HCT116 (cell line): Measurements from ENCODE around the gene ZNF646. TPM values are rescaled to one million over a fixed set of nuclear protein-coding genes. Genes with fewer than 3 reads are reported as not detected.
A peak's percentile ranks its signal among the peaks of the same experiment; 100 is the strongest.

ENCODE experiments used
- ATAC-seq: fragments of 200-7000 bp; cut with Tn5 transposase; 2 replicates; pipeline ENCODE4 v1.9.1; 2020; ENCODE audit warnings: mild to moderate bottlenecking, moderate library complexity
- BruUV-seq: library from RNA; stranded (reverse); fragments of 400-500 nt; replicated peaks from 2 replicates; lab custom pipeline; 2021; lab: Mats Ljungman, UMichigan
- CTCF ChIA-PET: fragments of 300-600 bp; sonication (Branson Sonifier 250); formaldehyde crosslinking; loops from one replicate; lab custom pipeline; 2021; ENCODE audit warnings: antibody characterized with exemption; lab: Charles Lee
- POLR2A ChIA-PET: fragments of 300-600, 350-600 bp; sonication (Branson Sonifier 250); formaldehyde crosslinking; loops from one replicate; lab custom pipeline; 2021; ENCODE audit warnings: antibody characterized with exemption; lab: Charles Lee
- RAD21 ChIA-PET, 2 experiments: fragments of 300-600 bp; sonication (Branson Sonifier 250); formaldehyde crosslinking; loops; one replicate each; lab custom pipeline; 2023; ENCODE audit warnings: low total read pairs in 2 of 2; ENCODE audit not compliant: uncharacterized antibody in 2 of 2, unreplicated experiment in 2 of 2, low non-redundant PET in 1 of 2; lab: Charles Lee
- DNase-seq: peaks from one replicate; pipeline ENCODE4 v3.0.0-alpha.2; 2010; ENCODE audit warnings: low read depth, low spot score
- H2AFZ ChIP-seq: fragments of 200-600 bp; shearing (Covaris generic), sonication (generic); 2 replicates; pipeline ENCODE4 v1.6.1; 2017; ENCODE audit warnings: low read depth, mixed run types, mixed read lengths, antibody characterized with exemption, low read length; ENCODE audit not compliant: poor library complexity, severe bottlenecking
- H3K27ac ChIP-seq: 2 replicates; pipeline ENCODE4 v1.5.1; 2012; ENCODE audit warnings: low read depth, low read length
- H3K27me3 ChIP-seq: fragments of 200-600 bp; sonication (generic); 2 replicates; pipeline ENCODE4 v1.6.1; 2016; ENCODE audit warnings: mixed run types, low read length, mixed read lengths; ENCODE audit not compliant: insufficient read depth
- H3K36me3 ChIP-seq, 2 experiments: fragments of 200-500 bp in 1 of 2; fragments of 200-600 bp in 1 of 2; sonication (Bioruptor generic) in 1 of 2; sonication (generic) in 1 of 2; 2 replicates each; pipeline versions ENCODE4 v1.5.1 to v1.6.1; 2014 to 2016; ENCODE audit warnings: low read length in 2 of 2, inconsistent platforms in 1 of 2, mixed read lengths in 1 of 2, mixed run types in 1 of 2; ENCODE audit not compliant: insufficient read depth in 2 of 2, control insufficient read depth in 1 of 2
- H3K4me1 ChIP-seq, 2 experiments: fragments of 200-600 bp in 1 of 2; sonication (generic) in 1 of 2; 2 replicates each; pipeline versions ENCODE4 v1.5.1 to v1.6.1; 2012 to 2017; ENCODE audit warnings: low read length in 2 of 2, inconsistent platforms in 1 of 2, mild to moderate bottlenecking in 1 of 2, mixed read lengths in 1 of 2, mixed run types in 1 of 2, moderate library complexity in 1 of 2; ENCODE audit not compliant: insufficient read depth in 2 of 2, control insufficient read depth in 1 of 2
- H3K4me2 ChIP-seq: fragments of 200-600 bp; sonication (generic); 2 replicates; pipeline ENCODE4 v1.6.1; 2017; ENCODE audit warnings: mixed run types, low read length, mixed read lengths
- H3K4me3 ChIP-seq, 2 experiments: fragments of 200-600 bp in 1 of 2; sonication (generic) in 1 of 2; replicated peaks in 1 of 2; 2 replicates each; pipeline ENCODE4 v1.5.1; 2011 to 2016; ENCODE audit warnings: low read length in 2 of 2, control low read depth in 1 of 2, low read depth in 1 of 2, mild to moderate bottlenecking in 1 of 2, mixed read lengths in 1 of 2, mixed run types in 1 of 2
- H3K79me2 ChIP-seq: fragments of 200-600 bp; sonication (generic); 2 replicates; pipeline ENCODE4 v1.6.1; 2017; ENCODE audit warnings: mild to moderate bottlenecking, mixed run types, low read length, moderate library complexity, mixed read lengths; ENCODE audit not compliant: insufficient read depth
- H3K9ac ChIP-seq: fragments of 200-600 bp; sonication (generic); 2 replicates; pipeline ENCODE4 v1.6.1; 2016; ENCODE audit warnings: low read length, mixed read lengths
- H3K9me2 ChIP-seq: fragments of 200-600 bp; sonication (generic), shearing (Covaris generic); 2 replicates; pipeline ENCODE4 v1.6.1; 2017; ENCODE audit warnings: mixed run types, mild to moderate bottlenecking, moderate library complexity; ENCODE audit not compliant: insufficient read depth
- H3K9me3 ChIP-seq, 2 experiments: fragments of 200-500 bp in 1 of 2; fragments of 200-600 bp in 1 of 2; sonication (Bioruptor generic) in 1 of 2; sonication (generic) in 1 of 2; 2 replicates each; pipeline ENCODE4 v1.6.1; 2014 to 2017; ENCODE audit warnings: low read length in 2 of 2, mixed read lengths in 2 of 2, inconsistent platforms in 1 of 2, low read depth in 1 of 2, mild to moderate bottlenecking in 1 of 2, mixed run types in 1 of 2, moderate library complexity in 1 of 2; ENCODE audit not compliant: control insufficient read depth in 1 of 2, insufficient read depth in 1 of 2
- H4K20me1 ChIP-seq: fragments of 200-600 bp; sonication (generic), shearing (Covaris generic); 2 replicates; pipeline ENCODE4 v1.6.1; 2017; ENCODE audit warnings: mixed run types, mild to moderate bottlenecking, moderate library complexity; ENCODE audit not compliant: insufficient read depth
- ATF3 ChIP-seq: IDR thresholded peaks from 2 replicates; pipeline ENCODE4 v1.6.1; 2012
- CEBPB ChIP-seq: IDR thresholded peaks from 2 replicates; pipeline ENCODE4 v1.6.1; 2012; ENCODE audit warnings: low read depth
- CTCF ChIP-seq, 3 experiments: fragments of 200-600 bp in 1 of 3; sonication (generic) in 1 of 3; IDR thresholded peaks in 2 of 3; conservative IDR thresholded peaks in 1 of 3; 2 replicates each; pipeline ENCODE4 v1.5.1; 2012 to 2017; ENCODE audit warnings: low read depth in 2 of 3, low read length in 2 of 3, antibody characterized with exemption in 1 of 3, borderline replicate concordance in 1 of 3, control low read depth in 1 of 3, mild to moderate bottlenecking in 1 of 3, mixed read lengths in 1 of 3, mixed run types in 1 of 3, moderate library complexity in 1 of 3; ENCODE audit not compliant: insufficient read depth in 1 of 3
- EGR1 ChIP-seq: IDR thresholded peaks from 2 replicates; pipeline ENCODE4 v1.6.1; 2012; ENCODE audit warnings: low read depth
- ELF1 ChIP-seq: IDR thresholded peaks from 2 replicates; pipeline ENCODE4 v1.6.1; 2012; ENCODE audit warnings: low read depth, borderline replicate concordance
- EZH2phosphoT487 ChIP-seq: fragments of 200-600 bp; IDR thresholded peaks from 2 replicates; pipeline ENCODE4 v1.6.1; 2018; ENCODE audit warnings: antibody characterized with exemption, borderline replicate concordance
- FOSL1 ChIP-seq: IDR thresholded peaks from 2 replicates; pipeline ENCODE4 v1.6.1; 2012; ENCODE audit warnings: low read depth
- JUND ChIP-seq: IDR thresholded peaks from 2 replicates; pipeline ENCODE4 v1.6.1; 2012
- MAX ChIP-seq: IDR thresholded peaks from 2 replicates; pipeline ENCODE4 v1.6.1; 2012
- POLR2A ChIP-seq: IDR thresholded peaks from 2 replicates; pipeline ENCODE4 v1.7.0; 2011; ENCODE audit warnings: borderline replicate concordance; ENCODE audit not compliant: insufficient read depth, insufficient read length; ENCODE audit errors: extremely low read depth
- RAD21 ChIP-seq: IDR thresholded peaks from 2 replicates; pipeline ENCODE4 v1.6.1; 2012; ENCODE audit warnings: low read depth, mild to moderate bottlenecking
- REST ChIP-seq: IDR thresholded peaks from 2 replicates; pipeline ENCODE4 v1.6.1; 2012; ENCODE audit warnings: low read depth
- SP1 ChIP-seq: IDR thresholded peaks from 2 replicates; pipeline ENCODE4 v1.6.1; 2012; ENCODE audit warnings: low read depth
- SRF ChIP-seq: IDR thresholded peaks from 2 replicates; pipeline ENCODE4 v1.6.1; 2012; ENCODE audit warnings: low read depth
- TCF7L2 ChIP-seq: IDR thresholded peaks from 2 replicates; pipeline ENCODE4 v1.7.0; 2011; ENCODE audit warnings: borderline replicate concordance, inconsistent platforms; ENCODE audit not compliant: insufficient read depth, insufficient read length; ENCODE audit errors: extremely low read depth
- YY1 ChIP-seq: IDR thresholded peaks from 2 replicates; pipeline ENCODE4 v1.6.1; 2011; ENCODE audit warnings: low read length, low read depth, moderate library complexity, mild to moderate bottlenecking; ENCODE audit not compliant: insufficient replicate concordance; ENCODE audit errors: extremely low read depth
- ZBTB33 ChIP-seq: IDR thresholded peaks from 2 replicates; pipeline ENCODE4 v1.6.1; 2011; ENCODE audit warnings: mild to moderate bottlenecking, low read length, moderate library complexity; ENCODE audit not compliant: insufficient replicate concordance; ENCODE audit errors: extremely low read depth
- ZFX ChIP-seq: fragments of 450-650 bp; IDR thresholded peaks from 2 replicates; pipeline ENCODE4 v1.6.1; 2017
- ZNF274 ChIP-seq: fragments of 200-500 bp; sonication (Bioruptor generic); IDR thresholded peaks from 2 replicates; pipeline ENCODE4 v1.6.1; 2014; ENCODE audit warnings: mild to moderate bottlenecking, low read depth, low read length, inconsistent platforms
- intact Hi-C: fragments of 100-400 bp; cut with micrococcal nuclease; formaldehyde crosslinking; loops from 2 replicates; pipeline ENCODE4 v1.10.0; 2022
- total RNA-seq: library from RNA; stranded (reverse); gene quantifications from one replicate; pipeline ENCODE4 v1.2.1, GENCODE V29; 2021; ENCODE audit not compliant: unreplicated experiment

ZNF646 gene
- total RNA-seq, 1 experiment from 2014 or later = 17.7 TPM

GRCh38 chr16:31108035-31108793 lies 34.0 kb downstream of the ZNF646 start, which contains the start of gene BCKDK:
BCKDK (plus strand) TSS chr16:31108386; CDS start chr16:31109224, 838 bp downstream.
- Histone ChIP-seq H3K4me2 (peak within 1 kb of the TSS; percentile 83), H2AFZ (peak within 1 kb of the TSS; percentile 58), H3K27me3 (no peaks in the 10 kb centered on the region), H3K27ac (peak within 1 kb of the TSS; percentile 89), H3K9me2 (no peaks in the 10 kb centered on the region), H3K79me2 (peaks cover 16% of the 10 kb centered on the region), H4K20me1 (no peaks in the 10 kb centered on the region), H3K9ac (peak within 1 kb of the TSS; percentile 90), H3K4me3 (peak within 1 kb of the TSS; percentile 83 to 98), H3K9me3 (no peaks in the 10 kb centered on the region), H3K4me1 (peaks cover 10 to 26% of the 10 kb centered on the region in 2 experiments; a peak in 3 of 4 replicates), H3K36me3 (peaks cover 14 to 38% of the 10 kb centered on the region in 2 experiments)
- intact Hi-C loops = loop anchor here (5.0 kb wide), 1 partner anchor 334 kb away; the partner anchor contains the start of gene ZNF843
- POLR2A ChIA-PET = no interaction called here
- ATAC-seq = peak; percentile 91
- CTCF ChIA-PET = no interaction called here
- RAD21 ChIA-PET = no interaction called here
- BruUV-seq = no TSS peak
- peak; percentile 42 for DNase-seq
- no peak for TF ChIP-seq RAD21
- peak; percentile 44 for TF ChIP-seq POLR2A
- TF ChIP-seq FOSL1 = no peak
- peak; percentile 98 for TF ChIP-seq EGR1
- TF ChIP-seq JUND = no peak
- no peak for TF ChIP-seq TCF7L2
- TF ChIP-seq SRF = no peak
- no peak for TF ChIP-seq CEBPB
- no peak for TF ChIP-seq CTCF (IDR thresholded peaks at IDR 0.05 in 2 of 3, conservative IDR thresholded peaks at IDR 0.05 in 1 of 3; ENCODE audit: borderline replicate concordance in 1 of 3, insufficient read depth in 1 of 3, low read depth in 2 of 3, low read length in 2 of 3)
- no peak for TF ChIP-seq REST
- no peak; the same call in 1 of the 2 replicates for TF ChIP-seq ELF1
- TF ChIP-seq ATF3 = no peak
- no peak for TF ChIP-seq ZNF274
- peak; percentile 43 for TF ChIP-seq ZBTB33
- TF ChIP-seq SP1 = peak; percentile 73
- TF ChIP-seq MAX = peak; percentile 75
- TF ChIP-seq YY1 = peak; percentile 78
- TF ChIP-seq EZH2phosphoT487 = no peak
- TF ChIP-seq ZFX = peak; percentile 75; the same call in 1 of the 2 replicates
